Panc1 (cell line): ENCODE results near the gene MGAT4A.

Source experiments
- POLR2AphosphoS5 ChIP-seq: IDR thresholded peaks from 2 replicates; pipeline ENCODE4 v1.6.1; 2012; ENCODE audit warnings: mild to moderate bottlenecking, low read depth, low read length, moderate library complexity
- TF ChIP-seq, protein P1 (sequence below): fragments of 450-650 bp; IDR thresholded peaks from 2 replicates; pipeline ENCODE4 v1.5.1; 2017; ENCODE audit warnings: mild to moderate bottlenecking
- TF ChIP-seq, protein P2 (sequence below), 2 experiments: IDR thresholded peaks; 2 replicates each; pipeline ENCODE4 v1.6.1; 2011 to 2012; ENCODE audit warnings: low read depth in 2 of 2, control low read depth in 1 of 2, low read length in 1 of 2, mild to moderate bottlenecking in 1 of 2, moderate library complexity in 1 of 2; ENCODE audit not compliant: insufficient read depth in 1 of 2

DNA sequence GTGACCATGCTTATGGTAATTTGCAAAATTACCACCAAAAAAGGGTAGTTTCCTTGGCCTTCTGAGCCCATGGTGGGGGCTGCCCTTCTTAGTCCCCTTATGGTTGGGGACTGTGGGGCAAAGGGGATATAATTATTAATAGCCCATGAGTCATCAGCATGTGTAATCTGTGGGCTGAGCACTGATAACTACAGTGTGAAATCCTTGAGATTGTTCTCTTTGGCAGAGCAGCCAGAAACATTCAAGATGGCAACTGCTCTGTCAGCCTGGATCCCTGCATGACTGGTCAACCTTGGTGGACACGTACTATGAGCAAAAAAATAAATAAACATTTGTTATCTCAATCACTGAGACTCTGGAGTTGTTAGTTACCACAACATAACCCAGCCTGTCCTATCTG, 61.3 kb downstream of the MGAT4A start:
- TF ChIP-seq, protein P1, sequence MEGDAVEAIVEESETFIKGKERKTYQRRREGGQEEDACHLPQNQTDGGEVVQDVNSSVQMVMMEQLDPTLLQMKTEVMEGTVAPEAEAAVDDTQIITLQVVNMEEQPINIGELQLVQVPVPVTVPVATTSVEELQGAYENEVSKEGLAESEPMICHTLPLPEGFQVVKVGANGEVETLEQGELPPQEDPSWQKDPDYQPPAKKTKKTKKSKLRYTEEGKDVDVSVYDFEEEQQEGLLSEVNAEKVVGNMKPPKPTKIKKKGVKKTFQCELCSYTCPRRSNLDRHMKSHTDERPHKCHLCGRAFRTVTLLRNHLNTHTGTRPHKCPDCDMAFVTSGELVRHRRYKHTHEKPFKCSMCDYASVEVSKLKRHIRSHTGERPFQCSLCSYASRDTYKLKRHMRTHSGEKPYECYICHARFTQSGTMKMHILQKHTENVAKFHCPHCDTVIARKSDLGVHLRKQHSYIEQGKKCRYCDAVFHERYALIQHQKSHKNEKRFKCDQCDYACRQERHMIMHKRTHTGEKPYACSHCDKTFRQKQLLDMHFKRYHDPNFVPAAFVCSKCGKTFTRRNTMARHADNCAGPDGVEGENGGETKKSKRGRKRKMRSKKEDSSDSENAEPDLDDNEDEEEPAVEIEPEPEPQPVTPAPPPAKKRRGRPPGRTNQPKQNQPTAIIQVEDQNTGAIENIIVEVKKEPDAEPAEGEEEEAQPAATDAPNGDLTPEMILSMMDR, result no peak
- TF ChIP-seq, protein P2, sequence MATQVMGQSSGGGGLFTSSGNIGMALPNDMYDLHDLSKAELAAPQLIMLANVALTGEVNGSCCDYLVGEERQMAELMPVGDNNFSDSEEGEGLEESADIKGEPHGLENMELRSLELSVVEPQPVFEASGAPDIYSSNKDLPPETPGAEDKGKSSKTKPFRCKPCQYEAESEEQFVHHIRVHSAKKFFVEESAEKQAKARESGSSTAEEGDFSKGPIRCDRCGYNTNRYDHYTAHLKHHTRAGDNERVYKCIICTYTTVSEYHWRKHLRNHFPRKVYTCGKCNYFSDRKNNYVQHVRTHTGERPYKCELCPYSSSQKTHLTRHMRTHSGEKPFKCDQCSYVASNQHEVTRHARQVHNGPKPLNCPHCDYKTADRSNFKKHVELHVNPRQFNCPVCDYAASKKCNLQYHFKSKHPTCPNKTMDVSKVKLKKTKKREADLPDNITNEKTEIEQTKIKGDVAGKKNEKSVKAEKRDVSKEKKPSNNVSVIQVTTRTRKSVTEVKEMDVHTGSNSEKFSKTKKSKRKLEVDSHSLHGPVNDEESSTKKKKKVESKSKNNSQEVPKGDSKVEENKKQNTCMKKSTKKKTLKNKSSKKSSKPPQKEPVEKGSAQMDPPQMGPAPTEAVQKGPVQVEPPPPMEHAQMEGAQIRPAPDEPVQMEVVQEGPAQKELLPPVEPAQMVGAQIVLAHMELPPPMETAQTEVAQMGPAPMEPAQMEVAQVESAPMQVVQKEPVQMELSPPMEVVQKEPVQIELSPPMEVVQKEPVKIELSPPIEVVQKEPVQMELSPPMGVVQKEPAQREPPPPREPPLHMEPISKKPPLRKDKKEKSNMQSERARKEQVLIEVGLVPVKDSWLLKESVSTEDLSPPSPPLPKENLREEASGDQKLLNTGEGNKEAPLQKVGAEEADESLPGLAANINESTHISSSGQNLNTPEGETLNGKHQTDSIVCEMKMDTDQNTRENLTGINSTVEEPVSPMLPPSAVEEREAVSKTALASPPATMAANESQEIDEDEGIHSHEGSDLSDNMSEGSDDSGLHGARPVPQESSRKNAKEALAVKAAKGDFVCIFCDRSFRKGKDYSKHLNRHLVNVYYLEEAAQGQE (IDR thresholded peaks at IDR 0.05; ENCODE audit: insufficient read depth in 1 of 2, low read depth in 2 of 2, low read length in 1 of 2), result no peak
- TF ChIP-seq POLR2AphosphoS5, result no peak
